Stimulated activated naive CD4-positive, alpha-beta T cell (primary cell): ENCODE results near the gene TRMT2A.
"Not testable (repeated sequence)": the region's sequence is repeated elsewhere in the genome, so short reads cannot be mapped to it uniquely, and the experiment has no call there.

Experiments used
- DNase-seq, 6 experiments: peaks; one replicate each; lab custom pipeline; 2025; lab: John Stamatoyannopoulos, UW

The TRMT2A gene

GRCh38 chr22:20086101-20086599, 30.9 kb downstream of the TRMT2A start:
- no peak for DNase-seq

GRCh38 chr22:20085651-20086050, 31.4 kb downstream of the TRMT2A start:
- DNase-seq = no peak

DNA sequence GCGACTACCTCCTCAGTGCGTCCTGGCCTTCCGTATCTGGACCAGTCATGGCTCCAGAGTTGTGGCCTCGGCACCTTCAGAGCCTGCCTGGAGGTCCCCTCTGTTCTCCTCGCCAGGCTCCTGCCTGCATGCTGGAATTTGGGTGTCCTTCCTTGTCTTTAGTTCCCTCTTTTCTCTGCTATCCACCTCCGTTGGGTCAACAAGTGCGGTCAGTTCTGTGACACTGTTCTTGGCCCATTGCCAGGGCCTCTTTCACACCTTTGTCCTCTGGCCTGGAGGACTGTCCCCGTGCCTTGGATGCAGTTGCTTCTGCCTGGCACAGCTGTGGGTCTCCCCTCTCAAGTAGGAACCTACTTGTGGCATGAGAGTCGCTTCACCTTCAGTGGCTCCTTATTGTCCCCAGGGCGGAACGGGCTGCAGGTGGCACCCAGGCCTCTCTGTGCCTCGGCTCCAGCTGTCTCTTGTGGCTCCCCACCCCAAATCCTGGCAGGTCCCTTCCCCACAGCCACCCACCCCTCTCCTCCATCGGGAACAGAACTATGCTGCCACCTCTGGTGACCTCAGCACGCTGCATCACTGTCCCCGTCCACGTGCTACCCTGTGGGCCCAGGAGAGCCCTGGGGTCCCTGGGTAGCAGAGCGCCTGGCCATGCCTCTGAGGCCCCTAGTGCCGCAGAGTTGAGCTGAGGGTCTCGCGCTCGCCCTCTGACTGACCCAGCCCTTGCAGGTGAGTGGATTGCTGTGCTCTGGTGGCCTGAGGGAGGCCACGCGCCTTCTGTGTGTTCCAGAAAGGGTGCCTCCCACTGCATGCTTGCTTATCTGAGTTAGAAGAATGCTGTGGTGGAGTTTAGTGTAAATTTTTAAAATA, 32.2 kb downstream of the TRMT2A start:
- DNase-seq = no peak

GRCh38 chr22:20083891-20084546, 33.0 kb downstream of the TRMT2A start:
- DNase-seq = no peak

GRCh38 chr22:20083157-20083890, 33.7 kb downstream of the TRMT2A start:
- no peak for DNase-seq

DNA sequence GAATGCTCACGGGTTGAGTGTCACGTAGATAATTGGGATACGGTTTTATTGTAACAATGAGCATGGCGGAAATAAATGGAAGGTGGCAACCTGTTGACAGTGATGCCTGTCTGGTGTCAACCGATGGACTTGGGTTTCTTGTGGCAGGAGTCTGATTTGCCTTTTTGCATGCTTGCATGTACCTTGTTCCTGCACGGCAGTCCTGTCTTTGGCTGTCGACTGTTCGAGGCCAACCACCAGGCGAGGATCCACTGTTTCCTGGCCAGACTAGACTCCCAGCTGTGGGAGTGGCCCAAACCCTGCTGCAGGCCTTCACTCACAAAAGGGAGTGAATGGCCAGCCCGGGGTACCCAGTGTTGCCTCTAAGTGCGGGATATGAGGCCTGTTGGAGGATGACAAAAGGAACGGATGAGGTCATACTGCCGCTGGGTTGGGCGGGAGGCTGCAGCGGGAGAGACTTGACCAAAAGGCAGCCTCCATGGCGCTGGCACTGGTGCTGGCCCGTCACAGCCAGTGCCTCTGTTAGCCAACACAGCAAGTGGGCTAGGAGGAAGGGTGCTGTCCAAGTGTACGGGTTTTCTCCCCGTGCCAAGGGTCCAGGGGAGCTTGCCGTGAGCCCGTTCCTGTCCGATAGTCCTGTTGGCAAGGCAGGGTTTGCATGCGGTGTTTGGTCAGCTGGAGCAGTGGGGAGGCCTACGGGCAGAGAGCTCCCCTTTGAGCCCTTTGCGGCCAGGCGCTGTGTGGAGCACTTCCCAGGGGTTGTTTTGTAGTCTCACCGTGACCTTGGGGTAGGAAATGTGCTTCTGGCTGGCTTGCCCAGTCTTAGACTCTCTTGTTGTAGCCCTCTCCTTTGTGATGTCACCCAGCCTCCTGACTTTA, 36.0 kb downstream of the TRMT2A start:
- DNase-seq = peak in 1 of 6 experiments; percentile 58

DNA sequence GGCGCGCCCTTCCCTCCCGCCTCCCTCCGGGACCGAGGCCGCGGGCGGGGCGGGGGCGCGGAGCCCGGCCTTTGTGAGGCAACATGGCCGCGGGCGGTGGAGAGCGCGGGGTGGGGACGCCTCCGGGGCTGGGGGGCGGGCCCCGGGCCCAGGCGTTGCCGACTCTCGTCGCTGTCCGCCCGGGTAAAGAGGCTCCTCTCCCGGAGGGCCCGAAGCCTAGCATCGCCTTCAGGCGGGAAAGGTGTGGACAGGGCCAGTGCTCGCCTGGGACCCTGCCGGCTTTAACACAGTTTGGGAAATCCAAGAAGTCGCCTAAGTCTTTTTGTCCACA, 36.6 kb downstream of the TRMT2A start:
- peak; percentile 45 to 85 (median 72) for DNase-seq

DNA sequence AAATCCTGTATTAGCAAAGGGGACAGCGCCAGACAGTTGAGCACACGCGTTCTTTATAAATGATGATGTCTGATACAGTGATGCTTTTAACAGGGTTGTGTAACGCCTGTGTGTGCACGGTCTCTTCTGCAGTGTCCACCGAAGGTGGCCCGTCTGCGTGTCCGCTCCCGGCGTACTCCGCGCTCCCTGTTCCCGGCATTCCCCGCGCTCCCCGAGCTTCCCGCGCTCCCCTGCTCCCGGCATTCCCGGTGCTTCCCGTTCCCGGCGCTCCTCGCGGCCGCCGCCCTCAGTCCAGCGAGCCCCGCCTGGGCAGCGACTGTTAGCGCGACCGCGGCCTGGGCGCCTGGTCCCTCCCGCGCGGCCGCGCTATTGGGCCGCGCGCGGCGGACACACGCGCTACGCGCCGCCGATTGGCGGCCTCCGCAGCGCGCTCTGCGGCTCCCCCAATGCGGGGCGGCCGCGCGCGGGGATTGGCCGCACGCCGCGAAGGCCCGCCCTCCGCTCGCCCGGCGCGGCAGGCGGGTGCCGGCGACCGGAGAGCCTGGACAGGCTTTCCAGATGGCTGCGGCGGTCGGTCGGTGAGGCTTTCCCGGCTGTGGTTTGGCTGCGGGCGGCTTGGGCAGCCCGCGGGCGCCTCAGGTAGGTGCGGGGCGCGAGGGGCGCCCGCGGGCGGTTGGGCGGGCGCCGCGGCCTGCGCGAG, 37.1 kb downstream of the TRMT2A start, which contains the start of gene DGCR8:
TSS of gene DGCR8 (plus strand) at position 497 of the 700 bp plus-strand sequence. CDS start 5,723 bp downstream, outside the sequence.
- DNase-seq = peak; percentile 45 to 85 (median 72)

- no peak for DNase-seq
These were observed 40.3 kb downstream of the TRMT2A start for GRCh38 chr22:20076627-20077172.

DNA sequence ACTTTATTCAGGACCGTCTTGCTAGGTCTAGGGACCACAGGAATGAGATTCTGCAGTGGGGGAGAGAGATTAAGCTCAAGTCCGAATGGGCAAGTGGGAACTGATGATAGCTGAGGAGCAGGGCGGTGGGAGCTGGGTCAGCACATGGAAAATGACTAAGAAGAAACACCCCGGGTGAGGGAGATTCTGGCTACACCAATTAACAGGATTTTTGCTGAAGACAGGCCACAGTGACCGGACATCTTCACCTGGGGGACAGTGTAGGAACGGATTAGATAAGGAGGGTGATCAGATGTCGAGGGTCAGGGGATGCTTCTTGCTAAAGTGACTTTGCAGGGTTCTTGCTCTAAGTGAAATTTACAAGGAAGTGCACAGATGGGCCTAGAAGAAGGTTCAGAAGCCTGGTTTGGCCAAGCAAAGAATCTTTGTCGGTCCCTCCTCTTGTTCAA, 45.5 kb downstream of the TRMT2A start:
- DNase-seq = no peak

- DNase-seq = no peak
These were observed 47.5 kb downstream of the TRMT2A start for GRCh38 chr22:20069331-20070042.

GRCh38 chr22:20068640-20069039, 48.4 kb downstream of the TRMT2A start:
- DNase-seq = no peak

DNA sequence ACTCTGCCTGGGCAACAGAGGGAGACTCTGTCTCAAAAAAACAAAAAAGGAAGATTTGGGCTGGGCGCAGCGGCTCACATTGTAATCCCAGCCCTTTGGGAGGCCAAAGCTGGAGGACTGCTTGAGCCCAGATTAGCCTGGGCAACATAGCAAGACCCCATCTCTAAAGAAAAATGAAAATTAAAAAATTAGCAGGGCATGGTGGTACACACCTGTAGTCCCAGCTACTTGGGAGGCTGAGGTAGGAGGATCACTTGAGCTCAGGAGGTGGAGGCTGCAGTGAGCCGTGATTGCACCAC, 49.7 kb downstream of the TRMT2A start:
- not testable (repeated sequence) for DNase-seq

- no peak for DNase-seq
These were observed 50.2 kb downstream of the TRMT2A start for GRCh38 chr22:20066617-20067383.

DNA sequence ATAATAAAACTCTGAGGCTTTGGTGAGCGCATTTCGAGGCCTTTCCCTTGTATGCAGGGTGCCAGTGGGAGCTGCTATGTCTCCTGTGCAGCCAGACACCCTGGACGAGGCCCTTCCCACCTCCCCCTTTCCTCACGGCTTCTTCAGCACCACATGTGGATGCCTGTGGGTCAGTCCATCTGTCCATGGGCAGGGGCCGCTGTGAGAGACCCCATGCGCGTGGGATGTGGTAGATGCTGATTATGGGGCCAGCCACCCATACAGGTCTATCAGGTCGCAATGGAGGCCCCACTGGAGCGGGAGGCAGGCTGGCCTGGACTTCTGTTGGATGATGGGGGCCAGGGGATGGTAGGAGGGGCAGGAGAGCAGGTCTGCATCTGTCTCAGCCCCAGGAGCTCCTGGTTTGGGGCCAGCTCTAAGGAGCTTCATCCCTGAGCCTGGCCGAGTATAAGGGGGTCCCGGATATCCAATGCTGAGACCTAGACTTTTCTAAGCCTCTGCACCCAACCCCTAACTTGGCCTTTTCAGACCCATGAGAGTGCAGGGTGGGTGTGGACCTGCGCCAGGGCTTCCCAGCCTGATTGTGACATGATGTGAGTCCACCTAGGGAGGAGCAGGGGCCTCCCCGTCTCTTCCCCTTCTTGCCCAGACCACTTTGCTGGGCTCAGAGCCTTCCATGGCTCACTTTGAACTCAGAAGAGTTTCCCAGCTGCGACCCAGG, 51.0 kb downstream of the TRMT2A start:
- DNase-seq = no peak

- no peak for DNase-seq
These were observed 52.3 kb downstream of the TRMT2A start for GRCh38 chr22:20064545-20065262.

GRCh38 chr22:20064140-20064480, 52.9 kb downstream of the TRMT2A start:
- no peak for DNase-seq
